ENCODE results near the gene ART5.
"Not testable (repeated sequence)": the region's sequence is repeated elsewhere in the genome, so short reads cannot be mapped to it uniquely, and the experiment has no call there.

DNA sequence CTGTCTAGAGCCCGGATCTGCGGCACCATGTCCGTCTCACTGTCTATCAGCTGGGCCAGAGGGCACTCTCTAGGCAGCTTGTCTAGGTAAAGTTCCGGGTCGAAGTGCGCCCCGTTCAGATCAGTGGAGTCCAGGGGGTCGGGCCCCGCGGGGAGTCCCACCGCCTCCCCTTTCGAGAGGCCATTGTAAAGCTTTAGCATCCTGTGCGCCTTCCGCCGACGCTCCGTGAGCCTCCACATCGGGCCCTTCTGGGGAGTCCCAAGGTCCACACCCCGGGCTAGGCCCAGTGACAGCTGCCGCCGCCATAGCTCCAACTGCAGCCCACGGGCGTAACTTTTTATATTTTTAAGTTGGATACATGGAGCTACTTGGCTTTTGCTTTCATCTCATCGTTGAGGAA lies 50.5 kb downstream of the ART5 start:
- TF ChIP-seq, protein P1, sequence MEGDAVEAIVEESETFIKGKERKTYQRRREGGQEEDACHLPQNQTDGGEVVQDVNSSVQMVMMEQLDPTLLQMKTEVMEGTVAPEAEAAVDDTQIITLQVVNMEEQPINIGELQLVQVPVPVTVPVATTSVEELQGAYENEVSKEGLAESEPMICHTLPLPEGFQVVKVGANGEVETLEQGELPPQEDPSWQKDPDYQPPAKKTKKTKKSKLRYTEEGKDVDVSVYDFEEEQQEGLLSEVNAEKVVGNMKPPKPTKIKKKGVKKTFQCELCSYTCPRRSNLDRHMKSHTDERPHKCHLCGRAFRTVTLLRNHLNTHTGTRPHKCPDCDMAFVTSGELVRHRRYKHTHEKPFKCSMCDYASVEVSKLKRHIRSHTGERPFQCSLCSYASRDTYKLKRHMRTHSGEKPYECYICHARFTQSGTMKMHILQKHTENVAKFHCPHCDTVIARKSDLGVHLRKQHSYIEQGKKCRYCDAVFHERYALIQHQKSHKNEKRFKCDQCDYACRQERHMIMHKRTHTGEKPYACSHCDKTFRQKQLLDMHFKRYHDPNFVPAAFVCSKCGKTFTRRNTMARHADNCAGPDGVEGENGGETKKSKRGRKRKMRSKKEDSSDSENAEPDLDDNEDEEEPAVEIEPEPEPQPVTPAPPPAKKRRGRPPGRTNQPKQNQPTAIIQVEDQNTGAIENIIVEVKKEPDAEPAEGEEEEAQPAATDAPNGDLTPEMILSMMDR (IDR thresholded peaks at IDR 0.05) = not testable (repeated sequence)
- not testable (repeated sequence) for TF ChIP-seq POLR2AphosphoS5 (IDR thresholded peaks at IDR 0.05)
